ENCODE data around the gene AFG1L.
"Not testable (repeated sequence)": the region's sequence is repeated elsewhere in the genome, so short reads cannot be mapped to it uniquely, and the experiment has no call there.

AFG1L gene

DNA sequence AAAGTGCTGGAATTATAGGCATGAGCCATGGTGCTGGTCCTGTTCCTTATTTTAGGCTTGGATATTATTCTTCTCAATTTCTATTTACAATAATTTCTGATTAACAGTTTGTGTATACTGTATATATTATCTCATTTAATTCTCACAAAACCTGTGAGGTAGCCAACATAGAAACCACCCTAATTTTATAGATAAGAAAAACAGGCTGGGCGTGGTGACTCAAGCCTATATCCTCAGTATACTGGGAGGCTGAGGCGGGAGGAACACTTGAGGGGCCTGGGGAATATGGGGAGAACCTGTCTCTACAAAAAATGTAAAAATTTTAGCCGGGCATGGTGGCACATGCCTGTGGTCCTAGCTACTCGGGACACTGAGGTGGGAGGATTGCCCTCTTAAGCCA lies 3.8 kb upstream of the AFG1L start:
- no peak for DNase-seq

DNA sequence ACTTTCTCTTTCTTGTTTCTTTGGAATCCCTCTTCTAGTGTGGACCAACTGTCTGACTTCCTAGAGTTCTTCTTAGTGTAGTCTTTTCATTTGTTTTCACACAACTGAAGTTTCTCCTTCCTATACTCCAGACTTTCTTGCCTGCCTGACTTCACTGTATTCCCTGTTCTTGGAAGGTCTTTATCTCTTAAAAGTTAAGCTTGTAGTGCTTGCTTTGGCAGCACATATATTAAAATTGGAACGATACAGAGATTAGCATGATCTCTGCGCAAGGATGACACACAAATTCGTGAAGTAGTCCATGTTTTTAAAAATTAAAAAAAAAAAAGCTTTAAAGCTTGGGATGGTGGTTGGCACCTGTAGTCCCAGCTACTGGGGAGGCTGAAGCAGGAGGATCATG lies 2.3 kb upstream of the AFG1L start:
- DNase-seq = not testable (repeated sequence)

DNA sequence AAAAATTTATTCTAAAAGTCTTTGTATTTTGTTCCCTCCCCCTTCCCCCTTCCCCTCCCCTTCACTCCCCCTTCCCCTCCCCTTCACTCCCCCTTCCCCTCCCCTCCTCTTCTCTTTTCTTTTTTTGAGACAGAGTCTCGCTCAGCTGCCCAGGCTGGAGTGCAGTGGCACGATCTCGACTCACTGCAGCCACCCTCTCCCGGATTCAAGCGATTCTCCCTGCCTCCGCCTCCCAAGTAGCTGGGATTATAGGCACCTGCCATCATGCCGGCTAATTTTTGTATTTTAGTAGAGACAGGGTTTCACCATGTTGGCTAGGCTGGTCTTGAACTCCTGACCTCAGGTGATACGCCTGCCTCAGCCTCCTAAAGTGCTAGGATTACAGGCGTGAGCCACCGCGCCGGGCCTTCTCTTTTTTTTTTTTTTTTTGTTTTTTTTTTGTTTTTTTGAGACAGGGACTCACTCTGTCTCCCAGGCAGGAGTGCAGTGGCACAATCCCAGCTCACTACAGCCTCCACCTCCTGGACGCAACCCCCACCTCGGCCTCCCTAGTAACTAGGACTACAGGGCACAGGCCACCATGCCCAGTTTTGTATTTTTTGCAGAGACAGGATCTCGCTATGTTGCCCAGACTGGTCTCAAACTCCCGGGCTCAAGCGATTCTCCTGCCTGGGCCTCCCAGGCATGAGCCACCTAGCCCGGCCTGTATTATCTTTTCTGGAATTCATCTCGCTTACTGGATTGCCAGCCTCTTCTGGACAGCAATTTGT lies 1.1 kb upstream of the AFG1L start:
- no peak for DNase-seq

DNA sequence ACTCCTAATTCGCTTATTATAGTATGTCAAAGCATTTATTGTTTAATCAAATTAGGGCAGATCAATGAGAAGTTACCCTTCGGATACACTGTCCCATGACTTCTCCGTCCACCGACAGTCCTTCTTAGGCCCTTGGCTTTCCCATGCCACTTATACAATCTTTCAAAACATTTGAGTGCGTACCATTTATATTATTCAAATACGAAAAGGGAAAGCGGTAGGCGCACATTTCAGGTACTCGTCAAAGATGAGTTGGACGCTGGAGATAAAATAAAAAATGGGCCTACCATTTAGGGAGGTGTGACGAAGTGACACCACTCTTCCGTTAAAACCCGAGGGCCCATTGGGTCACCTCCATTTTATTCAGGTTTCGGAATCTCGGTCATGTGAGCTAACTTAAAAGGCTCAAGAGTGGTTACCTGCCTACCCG lies 542 bp upstream of the AFG1L start:
- no peak for DNase-seq

DNA sequence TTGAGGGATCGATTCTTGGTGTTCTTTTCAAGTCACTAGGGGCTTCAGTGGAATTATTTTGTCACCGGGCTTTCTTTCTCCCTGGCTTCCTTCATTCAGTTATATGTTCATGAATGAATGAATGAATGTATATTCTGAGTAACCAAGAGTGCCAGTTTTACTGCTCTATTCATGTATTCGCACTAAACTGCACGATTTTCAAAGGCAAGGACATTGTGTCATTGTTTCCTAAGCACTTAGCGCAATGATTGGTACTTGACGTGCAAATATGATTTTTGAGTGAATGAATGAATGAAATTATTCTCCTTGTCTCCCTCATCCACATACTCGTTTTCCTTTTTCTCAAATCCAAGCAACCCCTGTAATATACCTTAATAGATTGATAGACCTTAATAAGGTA lies 822 bp downstream of the AFG1L start:
- no peak for DNase-seq

DNA sequence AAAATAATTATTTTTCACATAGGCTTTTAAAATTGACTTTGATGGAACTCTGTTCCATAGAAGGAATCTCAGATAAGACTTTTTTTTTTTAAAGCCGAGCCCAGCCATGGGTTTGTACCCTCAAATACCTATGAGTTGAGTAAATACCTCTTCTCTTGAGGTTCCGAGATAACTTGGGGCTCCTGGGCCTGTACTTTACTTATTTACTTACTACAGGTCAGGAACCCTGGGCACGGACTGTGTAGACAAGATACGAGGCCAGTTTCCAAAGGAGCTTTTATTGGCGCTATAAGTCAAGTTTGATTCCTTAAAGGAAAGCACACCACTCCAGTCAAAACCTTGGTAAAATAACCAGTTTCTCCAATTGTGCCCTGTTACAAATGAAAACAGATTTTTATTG lies 7.5 kb downstream of the AFG1L start:
- DNase-seq = no peak

DNA sequence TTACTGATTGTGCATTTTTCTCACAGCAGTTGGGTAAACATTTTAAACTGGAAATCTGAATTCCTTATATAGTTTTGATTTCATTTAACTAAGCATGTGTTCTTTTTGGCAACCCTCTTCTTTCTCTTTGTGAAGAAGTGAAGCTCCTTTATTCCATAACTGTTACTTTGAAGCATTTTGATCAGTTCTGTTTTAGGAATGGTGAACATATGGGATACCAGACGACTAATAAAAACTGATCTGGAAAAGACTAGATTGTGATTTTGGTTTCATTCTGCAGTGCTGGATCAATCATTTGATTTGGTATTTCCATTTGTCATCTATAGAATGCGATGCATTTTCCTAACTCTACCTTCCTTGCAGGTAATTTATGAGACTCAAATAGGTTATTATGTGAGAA lies 9.8 kb downstream of the AFG1L start:
- DNase-seq = no peak

DNA sequence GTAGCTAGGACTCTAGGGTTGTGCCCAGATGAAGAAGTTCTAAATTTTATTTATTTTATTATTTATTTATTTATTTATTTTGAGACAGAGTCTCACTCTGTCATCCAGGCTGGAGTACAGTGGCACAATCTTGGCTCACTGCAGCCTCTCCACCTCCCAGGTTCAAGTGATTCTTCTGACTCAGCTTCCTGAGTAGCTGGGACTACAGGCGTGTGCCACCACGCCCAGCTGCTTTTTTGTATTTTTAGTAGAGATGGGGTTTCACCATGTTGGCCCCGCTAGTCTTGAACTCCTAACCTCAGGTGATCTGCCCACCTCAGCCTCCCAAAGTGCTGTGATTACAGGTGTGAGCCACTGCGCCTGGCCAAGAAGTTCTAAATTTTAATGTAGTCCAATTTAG lies 13.8 kb downstream of the AFG1L start:
- DNase-seq = not testable (repeated sequence)

DNA sequence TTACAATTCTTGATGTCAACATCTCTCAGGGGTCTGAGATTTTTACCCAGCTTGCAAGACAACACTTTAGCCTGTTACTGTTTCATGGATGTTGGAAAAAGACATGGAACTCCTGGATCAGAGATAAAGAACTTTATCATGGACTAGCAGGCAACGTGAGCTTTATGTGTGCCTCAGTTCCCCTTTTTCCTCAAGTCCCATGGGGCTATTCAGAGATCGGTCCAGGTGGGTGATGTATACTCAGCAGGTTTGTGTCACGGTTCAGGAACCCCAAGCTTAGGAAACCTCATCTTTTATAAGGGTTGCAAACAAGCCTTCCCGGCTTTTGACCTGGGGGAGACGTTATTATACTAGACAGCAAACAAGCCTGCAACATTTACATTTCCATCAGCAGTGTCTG lies 15.0 kb downstream of the AFG1L start:
- no peak for DNase-seq

DNA sequence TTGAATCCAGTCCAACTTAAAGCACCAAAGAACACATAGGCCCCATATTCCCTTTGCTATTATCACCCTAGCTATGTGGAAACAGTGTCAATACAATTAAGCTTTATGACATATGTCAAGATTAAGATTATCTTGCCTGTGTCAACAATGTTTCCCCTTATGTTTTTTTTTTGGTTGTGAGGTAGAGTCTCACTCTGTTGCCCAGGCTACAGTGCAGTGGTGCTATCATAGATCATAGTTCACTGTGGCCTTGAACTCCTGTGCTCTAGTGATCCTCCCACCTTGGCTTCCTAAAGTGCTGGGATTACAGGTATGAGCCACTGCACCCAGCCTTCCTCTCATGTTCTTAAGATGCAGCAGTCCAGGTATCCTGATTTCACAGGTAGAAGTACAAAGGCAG lies 17.8 kb downstream of the AFG1L start:
- no peak for DNase-seq

DNA sequence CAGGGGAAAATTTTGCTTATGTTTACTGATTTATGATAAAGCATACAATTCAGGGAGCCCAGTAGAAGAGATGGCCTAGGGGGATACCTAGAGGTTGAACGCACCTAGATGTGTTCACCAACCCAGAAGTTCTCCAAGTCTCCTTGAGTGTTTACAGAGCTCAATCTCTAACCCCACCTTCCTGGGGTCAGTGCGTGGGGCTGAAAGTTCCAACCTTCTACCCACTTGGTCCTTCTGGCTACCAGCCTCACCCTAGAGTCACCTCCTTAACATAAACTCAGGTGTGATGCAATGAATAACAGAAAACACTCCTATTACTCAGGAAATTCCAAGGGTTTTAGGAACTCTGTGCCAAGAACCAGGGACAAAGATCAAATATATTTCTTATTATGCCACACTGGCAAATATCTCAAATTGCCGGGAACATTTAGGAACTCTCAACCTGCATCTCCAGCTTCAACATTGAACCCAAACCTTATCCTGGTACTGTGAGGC lies 26.4 kb downstream of the AFG1L start:
- no peak for DNase-seq

DNA sequence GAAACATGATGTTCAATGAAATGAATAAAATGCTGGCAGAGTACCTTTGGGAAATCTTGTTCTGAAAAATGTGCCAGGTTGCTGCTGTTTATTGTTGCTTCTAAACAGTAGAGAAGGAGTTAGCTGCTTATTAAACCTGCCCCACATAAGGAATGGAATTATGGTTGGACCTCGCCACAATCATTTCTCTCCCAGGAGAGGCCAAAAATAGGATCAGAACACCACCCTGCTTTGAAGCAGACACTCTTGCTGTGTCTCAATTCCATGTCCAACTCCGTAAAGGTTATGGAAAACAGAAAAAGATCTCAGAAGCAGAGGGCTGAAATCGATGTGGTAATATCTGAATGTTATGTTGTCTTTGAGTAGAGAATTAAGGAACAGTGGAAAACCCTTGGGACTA lies 27.9 kb downstream of the AFG1L start:
- DNase-seq = no peak

DNA sequence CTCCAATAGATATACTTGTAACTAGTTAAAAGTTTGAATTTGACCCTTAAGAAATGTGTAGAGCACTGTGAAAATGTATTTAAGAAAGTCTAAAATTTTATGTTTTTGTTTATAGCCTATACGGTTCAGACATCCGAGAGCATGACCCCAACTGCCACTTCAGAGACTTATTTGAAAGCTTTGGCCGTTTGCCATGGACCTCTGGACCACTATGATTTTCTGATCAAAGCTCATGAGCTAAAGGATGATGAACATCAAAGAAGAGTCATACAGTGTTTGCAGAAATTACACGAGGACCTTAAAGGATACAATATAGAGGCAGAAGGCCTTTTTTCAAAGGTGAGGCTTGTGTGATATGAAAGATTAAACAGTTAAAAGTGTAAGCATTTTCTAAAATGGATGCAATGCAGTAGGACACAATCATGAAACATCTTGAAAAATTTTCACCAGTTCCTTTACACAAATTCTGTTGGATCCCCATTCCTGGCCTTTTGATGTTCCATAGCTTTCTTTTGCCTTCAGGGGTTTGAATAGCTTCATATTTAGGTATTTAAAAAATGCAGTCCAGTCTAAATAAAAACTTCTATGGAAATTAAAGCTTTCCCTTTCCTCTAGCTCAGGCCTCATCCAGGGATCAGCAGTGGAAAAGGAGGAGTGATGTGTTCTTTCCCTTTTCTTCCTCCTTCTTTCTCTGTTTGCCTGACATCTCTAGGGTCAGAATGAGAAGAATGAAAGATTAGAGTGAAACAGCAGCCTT lies 29.0 kb downstream of the AFG1L start:
- no peak for DNase-seq

DNA sequence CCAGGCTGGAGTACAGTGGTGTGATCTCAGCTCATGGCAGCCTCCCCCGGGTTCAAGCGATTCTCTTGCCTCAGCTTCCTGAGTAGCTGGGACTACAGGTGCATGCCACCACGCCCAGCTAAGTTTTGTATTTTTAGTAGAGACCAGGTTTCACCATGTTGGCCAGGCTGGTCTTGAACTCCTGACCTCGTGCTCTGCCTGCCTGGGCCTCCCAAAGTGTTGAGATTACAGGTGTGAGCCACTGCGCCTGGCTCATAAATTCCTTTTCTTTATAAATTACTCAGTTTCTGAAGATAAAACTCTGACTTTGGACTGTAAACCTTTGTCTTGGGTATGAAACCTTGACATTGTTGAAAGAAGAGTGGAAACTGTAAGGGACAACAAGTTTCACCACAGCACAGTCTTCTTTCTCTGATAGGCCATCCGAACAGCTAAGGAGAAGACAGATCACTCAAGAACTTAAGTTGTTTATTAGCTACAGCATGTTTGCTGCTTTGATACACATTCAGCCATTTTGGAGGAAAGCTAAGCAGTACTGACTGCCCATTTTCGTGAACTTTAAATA lies 35.4 kb downstream of the AFG1L start:
- DNase-seq = not testable (repeated sequence)

DNA sequence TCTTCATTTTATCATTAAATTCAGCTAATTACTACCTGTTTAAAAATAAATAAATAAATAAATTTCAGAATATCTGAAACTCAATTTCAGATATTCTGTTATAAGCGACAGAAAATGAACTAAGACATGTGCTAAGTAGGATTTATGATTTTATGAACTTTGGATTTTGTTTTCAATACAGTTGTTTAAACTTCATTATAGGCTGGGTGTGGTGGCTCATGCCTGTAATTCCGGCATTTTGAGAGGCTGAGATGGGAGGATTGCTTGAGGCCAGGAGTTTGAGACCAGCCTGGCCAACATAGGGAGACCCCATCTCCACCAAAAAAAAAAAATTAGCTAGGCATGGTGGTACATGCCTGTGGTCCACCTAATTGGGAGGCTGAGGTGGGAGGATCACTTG lies 36.0 kb downstream of the AFG1L start:
- no peak for DNase-seq

DNA sequence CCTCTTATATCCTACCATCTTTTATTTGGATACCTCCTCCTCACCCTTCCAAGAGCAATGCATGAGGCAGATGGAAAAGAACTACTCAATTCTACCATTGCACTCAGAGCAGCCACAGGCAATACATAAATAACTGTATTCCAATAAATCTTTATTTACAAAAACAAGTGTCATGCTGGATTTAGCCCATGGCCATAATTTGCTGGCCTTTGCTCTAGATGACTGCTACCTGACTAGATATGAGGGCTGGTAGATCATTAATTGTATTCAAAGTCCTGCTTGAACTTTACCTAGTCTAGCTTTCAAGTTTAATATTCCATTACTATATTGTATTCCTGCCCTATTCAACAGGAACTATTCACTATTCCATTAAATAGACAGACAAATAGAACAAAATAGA lies 37.1 kb downstream of the AFG1L start:
- no peak for DNase-seq

DNA sequence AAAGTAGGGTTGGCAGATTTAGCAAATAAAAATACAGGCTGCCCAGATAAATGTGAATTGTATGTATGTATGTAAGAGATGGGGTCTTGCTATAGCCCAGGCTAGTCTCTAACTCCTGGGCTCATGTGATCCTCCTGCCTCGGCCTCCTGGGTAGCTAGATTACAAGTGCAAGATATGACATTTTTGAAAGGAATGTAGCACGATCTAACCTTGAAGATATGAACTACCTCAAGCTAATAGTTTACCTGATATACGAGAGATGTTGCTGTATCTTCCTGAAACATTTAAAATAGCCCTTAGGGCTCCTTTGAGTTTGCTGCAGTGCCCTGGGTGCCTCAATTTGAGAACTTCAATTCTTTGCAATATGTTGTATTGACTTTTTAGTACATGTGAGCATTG lies 42.1 kb downstream of the AFG1L start:
- DNase-seq = no peak

DNA sequence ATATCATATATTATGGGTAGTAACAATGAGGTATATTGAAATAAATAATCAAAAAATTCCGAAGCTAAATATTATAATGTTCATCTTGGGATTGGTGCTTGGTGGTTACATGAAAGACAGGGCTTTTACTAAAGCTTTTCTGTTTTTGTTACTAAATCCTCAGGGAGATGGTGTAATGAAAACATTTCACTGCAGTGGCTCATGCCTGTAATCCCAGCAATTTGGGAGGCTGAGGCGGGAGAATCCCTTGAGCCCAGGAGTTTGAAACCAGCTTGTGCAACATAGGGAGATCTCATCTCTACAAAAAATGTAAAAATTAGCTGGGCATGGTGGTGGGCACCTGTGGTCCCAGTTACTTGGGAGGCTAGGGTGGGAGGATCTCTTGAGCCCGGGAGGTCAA lies 42.9 kb downstream of the AFG1L start:
- no peak for DNase-seq

DNA sequence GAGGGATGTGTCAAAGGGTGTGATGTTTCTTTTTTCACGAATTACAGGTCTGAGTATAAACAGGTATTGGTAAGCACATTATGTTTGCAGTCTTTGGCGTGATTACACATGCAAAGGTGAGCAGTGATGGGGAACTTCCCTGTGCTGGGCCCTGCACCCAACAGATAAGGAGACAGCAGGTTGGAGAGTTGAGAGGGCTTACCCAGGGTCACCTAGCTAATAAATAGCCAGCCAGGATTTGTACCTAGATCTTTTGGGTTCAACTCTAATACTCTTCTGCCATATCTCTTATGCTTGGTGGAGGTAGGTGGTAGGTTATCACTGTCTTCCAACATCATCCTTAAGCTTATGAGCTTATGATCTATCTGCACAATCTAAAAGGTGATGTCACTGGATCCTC lies 46.5 kb downstream of the AFG1L start:
- no peak for DNase-seq

DNA sequence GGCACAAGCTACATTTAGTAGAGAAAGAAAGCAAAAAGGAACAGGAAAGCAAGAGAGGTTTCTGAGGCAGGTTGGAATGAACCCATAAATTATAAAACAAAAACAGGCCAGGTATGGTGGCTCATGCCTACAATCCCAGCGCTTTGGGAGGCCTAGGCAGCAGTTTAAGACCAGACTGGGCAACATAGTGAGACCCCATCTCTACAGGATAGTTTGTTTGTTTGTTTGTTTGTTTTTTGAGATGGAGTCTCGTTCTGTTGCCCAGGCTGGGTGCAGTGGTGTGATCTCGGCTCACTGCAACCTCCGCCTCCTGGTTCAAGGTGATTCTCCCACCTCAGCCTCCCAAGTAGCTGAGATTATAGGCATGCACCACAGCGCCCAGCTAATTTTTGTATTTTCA lies 49.0 kb downstream of the AFG1L start:
- no peak for DNase-seq

DNA sequence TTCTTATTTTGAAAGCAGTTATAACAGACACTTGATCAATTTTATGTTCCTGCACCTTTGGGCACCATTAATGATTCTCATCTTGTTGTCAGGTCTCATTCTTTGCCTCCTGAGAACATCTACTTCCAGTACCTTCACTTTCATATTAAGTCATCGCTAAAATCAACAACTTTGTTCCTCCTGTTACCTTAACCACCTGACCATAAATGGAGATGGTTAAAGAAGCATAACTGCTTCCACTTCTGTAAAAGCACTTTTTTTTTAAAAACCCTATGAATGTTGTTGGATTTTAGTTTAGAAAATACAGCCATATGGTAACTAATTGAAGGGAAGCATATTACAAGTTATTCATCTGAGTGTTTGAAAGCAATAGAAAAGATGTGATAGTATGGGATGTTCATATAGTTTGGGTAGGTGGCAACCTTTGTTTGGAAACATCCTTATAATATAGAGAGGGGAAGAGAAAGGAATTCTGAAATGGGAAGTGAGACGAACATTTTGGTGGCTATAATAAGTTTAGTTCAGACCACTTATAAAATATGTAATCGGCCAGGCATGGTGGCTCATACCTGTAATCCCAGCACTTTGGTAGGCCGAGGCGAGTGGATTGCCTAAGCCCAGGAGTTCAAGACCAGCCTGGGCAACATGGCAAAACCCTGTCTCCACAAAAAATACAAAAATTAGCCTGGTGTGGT lies 53.9 kb downstream of the AFG1L start:
- DNase-seq = no peak

DNA sequence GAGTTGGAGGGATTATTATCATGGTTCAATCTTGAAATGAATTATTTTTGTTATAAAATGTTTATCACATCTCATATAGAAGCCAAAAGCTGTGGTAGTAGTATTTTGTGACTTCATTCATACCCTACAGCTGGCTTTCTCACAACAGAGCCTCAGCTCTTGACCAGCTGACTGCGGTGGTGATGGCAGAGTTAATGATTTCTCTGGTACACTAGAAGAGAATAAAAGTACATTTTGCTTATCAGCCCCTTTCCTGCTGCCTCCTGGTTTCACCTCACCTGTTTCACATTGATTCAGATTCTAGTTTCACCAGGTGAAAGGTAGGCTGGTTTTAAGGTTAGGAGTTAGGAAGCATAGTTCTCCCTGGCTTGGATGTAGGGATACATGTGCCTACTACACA lies 55.7 kb downstream of the AFG1L start:
- DNase-seq = no peak

DNA sequence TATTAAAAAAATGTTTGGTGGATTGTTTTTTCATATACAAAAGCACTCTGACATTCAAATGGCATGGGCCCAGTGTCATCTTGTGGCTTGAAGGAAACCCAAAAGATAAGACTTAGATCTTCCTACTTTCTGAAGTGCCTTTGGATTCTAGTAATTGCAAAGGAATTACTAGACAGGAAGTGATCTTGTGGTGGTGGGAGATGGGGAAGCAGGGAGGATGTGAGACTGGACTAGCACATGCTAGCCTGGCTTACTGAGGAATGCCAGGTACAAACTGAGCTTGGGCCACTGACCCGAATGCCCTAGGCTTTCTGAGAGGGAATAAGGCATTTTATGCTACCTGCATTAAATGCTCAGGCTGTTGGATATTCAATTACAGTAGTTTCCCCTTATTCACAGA lies 59.0 kb downstream of the AFG1L start:
- DNase-seq = no peak

DNA sequence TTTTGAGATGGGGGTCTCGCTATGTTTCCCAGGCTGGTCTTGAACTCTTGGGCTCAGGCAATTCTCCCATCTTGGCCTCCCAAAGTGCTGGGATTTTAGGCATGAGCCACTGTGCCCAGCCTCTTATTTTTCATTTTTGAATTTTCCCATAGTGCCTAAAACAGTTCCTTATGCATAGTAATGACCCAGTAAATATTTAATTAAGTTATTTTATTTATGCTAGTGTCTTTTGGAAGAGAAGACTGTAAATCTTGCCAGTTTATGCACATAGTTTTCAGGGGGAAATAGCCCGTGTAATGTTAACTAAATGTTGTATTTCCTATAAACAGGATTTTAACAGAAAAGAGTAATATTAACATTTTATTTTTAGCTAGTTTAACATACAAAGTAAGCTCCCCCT lies 60.3 kb downstream of the AFG1L start:
- DNase-seq = no peak
